Measurements from ENCODE around the gene TNK2. TPM values are rescaled to one million over a fixed set of nuclear protein-coding genes. Genes with fewer than 3 reads are reported as not detected.

TNK2 gene
- total and polyA plus RNA-seq, 2 of the 13 experiments (the other 11 are each of a cell fraction or from before 2014, with no cell fraction given), result 4.6 to 5.8 TPM

- TF ChIP-seq NONO (IDR thresholded peaks at IDR 0.05) (no peak), NONO (CRISPR knock-in tag; conservative IDR thresholded peaks at IDR 0.05) (no peak), BCL6 (CRISPR knock-in tag; IDR thresholded peaks at IDR 0.05) (no peak), ZMYM4 (CRISPR knock-in tag; IDR thresholded peaks at IDR 0.05) (no peak), FOXK1 (CRISPR knock-in tag; IDR thresholded peaks at IDR 0.05; ENCODE audit: borderline replicate concordance, low read depth) (no peak), ZNF687 (CRISPR knock-in tag; IDR thresholded peaks at IDR 0.05) (peak; percentile 74), HNF1B (CRISPR knock-in tag; IDR thresholded peaks at IDR 0.05) (no peak), ZNF704 (CRISPR knock-in tag; IDR thresholded peaks at IDR 0.05; ENCODE audit: borderline replicate concordance) (no peak), ZUFSP (CRISPR knock-in tag; IDR thresholded peaks at IDR 0.05; ENCODE audit: borderline replicate concordance) (no peak), ZNF678 (CRISPR knock-in tag; IDR thresholded peaks at IDR 0.05) (no peak), ZNF17 (CRISPR knock-in tag; IDR thresholded peaks at IDR 0.05) (no peak), ZNF784 (CRISPR knock-in tag; IDR thresholded peaks at IDR 0.05; ENCODE audit: borderline replicate concordance) (no peak), ATF7-NPFF (CRISPR knock-in tag; IDR thresholded peaks at IDR 0.05; ENCODE audit: low read depth) (0 out of 2 replicates have a peak, but pooled peaks have one; percentile 38), ZBTB4 (CRISPR knock-in tag; IDR thresholded peaks at IDR 0.05; ENCODE audit: borderline replicate concordance) (no peak)
These were observed 12.4 kb downstream of the TNK2 start (continued) for GRCh38 chr3:195895861-195896360.
